ENCODE measurements around the gene INTS1. TPM values are rescaled to one million over a fixed set of nuclear protein-coding genes. Genes with fewer than 3 reads are reported as not detected.

INTS1 gene
- total and polyA plus RNA-seq, 2 experiments from 2014 or later = 35.1 to 111 TPM

DNA sequence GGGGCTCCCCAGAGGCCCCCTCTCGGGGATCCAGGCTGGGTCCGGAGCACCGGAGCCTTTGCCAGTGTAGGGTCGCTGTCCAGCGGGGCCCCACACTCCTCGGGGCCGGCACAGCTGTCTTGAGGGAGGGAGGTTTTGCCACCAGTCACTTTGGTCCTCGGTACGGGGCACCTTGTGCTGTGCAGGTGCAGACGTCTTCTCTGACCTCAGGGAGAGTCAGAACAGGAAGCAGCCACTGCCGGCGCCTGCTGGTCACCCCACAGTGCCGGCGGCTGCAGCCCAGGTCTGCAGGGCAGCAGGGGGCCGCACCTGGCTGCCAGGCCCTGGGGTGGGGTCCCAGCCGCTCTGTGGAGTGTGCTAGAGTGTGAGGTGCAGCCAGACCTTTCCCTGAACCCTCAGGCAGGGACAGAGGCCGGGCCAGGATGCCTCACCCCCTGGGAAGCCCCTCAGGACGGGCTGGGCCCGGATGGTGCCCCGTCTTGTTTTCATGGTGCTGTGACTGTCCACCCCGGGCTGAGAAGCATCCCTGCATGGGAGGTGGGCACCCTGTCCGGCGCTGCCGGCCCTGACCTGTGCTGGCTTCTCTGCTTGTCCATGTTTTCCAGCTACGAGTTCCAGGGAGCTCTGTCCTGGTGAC, 34.5 kb upstream of the INTS1 start:
- Histone ChIP-seq H3F3A (replicated peaks; ENCODE audit: low read depth) (no peaks in the 10 kb centered on the region), H3K9me2 (ENCODE audit: insufficient read depth) (no peaks in the 10 kb centered on the region), H3K4me1 (ENCODE audit: insufficient read depth) (peaks cover 5% of the 10 kb centered on the region; the same call in 1 of the 2 replicates), H4K20me1 (replicated peaks; ENCODE audit: insufficient read depth) (0 out of 2 replicates have a peak, but pooled peaks cover 3% of the 10 kb centered on the region), H3K4me3 (no peak overlapping the region), H3K36me3 (ENCODE audit: insufficient read depth) (no peaks in the 10 kb centered on the region), H3K27me3 (ENCODE audit: insufficient read depth) (no peaks in the 10 kb centered on the region), H3K27ac (ENCODE audit: low read depth) (no peak overlapping the region), H2AFZ (no peak overlapping the region), H3K4me2 (no peak overlapping the region), H3K79me2 (replicated peaks; ENCODE audit: insufficient read depth) (peaks cover 42% of the 10 kb centered on the region)
- Mint-ChIP-seq H3K27me3 (ENCODE audit: insufficient read depth, low read depth, poor library complexity) (peaks cover 9% of the 10 kb centered on the region), H3K4me3 (no peak overlapping the region), H3K27ac (no peak overlapping the region), H3K9me3 (no peaks in the 10 kb centered on the region), H3K36me3 (ENCODE audit: low read depth) (peaks cover 3% of the 10 kb centered on the region; the same call in 1 of the 3 replicates), H3K4me1 (peaks cover 17% of the 10 kb centered on the region)
- DNase-seq (ENCODE audit: low spot score) (no peak), ATAC-seq (no peak)
- TF ChIP-seq EZH2phosphoT487 (IDR thresholded peaks at IDR 0.05; ENCODE audit: unreplicated experiment) = no peak
- no peak for TF ChIP-seq CREB1 (CRISPR knock-in tag; IDR thresholded peaks at IDR 0.05; ENCODE audit: low read depth)
- no peak for TF ChIP-seq NANOG (IDR thresholded peaks at IDR 0.05; ENCODE audit: borderline replicate concordance)
- TF ChIP-seq, protein P1, sequence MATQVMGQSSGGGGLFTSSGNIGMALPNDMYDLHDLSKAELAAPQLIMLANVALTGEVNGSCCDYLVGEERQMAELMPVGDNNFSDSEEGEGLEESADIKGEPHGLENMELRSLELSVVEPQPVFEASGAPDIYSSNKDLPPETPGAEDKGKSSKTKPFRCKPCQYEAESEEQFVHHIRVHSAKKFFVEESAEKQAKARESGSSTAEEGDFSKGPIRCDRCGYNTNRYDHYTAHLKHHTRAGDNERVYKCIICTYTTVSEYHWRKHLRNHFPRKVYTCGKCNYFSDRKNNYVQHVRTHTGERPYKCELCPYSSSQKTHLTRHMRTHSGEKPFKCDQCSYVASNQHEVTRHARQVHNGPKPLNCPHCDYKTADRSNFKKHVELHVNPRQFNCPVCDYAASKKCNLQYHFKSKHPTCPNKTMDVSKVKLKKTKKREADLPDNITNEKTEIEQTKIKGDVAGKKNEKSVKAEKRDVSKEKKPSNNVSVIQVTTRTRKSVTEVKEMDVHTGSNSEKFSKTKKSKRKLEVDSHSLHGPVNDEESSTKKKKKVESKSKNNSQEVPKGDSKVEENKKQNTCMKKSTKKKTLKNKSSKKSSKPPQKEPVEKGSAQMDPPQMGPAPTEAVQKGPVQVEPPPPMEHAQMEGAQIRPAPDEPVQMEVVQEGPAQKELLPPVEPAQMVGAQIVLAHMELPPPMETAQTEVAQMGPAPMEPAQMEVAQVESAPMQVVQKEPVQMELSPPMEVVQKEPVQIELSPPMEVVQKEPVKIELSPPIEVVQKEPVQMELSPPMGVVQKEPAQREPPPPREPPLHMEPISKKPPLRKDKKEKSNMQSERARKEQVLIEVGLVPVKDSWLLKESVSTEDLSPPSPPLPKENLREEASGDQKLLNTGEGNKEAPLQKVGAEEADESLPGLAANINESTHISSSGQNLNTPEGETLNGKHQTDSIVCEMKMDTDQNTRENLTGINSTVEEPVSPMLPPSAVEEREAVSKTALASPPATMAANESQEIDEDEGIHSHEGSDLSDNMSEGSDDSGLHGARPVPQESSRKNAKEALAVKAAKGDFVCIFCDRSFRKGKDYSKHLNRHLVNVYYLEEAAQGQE (IDR thresholded peaks at IDR 0.05; ENCODE audit: unreplicated experiment) = no peak
- TF ChIP-seq, protein P2, sequence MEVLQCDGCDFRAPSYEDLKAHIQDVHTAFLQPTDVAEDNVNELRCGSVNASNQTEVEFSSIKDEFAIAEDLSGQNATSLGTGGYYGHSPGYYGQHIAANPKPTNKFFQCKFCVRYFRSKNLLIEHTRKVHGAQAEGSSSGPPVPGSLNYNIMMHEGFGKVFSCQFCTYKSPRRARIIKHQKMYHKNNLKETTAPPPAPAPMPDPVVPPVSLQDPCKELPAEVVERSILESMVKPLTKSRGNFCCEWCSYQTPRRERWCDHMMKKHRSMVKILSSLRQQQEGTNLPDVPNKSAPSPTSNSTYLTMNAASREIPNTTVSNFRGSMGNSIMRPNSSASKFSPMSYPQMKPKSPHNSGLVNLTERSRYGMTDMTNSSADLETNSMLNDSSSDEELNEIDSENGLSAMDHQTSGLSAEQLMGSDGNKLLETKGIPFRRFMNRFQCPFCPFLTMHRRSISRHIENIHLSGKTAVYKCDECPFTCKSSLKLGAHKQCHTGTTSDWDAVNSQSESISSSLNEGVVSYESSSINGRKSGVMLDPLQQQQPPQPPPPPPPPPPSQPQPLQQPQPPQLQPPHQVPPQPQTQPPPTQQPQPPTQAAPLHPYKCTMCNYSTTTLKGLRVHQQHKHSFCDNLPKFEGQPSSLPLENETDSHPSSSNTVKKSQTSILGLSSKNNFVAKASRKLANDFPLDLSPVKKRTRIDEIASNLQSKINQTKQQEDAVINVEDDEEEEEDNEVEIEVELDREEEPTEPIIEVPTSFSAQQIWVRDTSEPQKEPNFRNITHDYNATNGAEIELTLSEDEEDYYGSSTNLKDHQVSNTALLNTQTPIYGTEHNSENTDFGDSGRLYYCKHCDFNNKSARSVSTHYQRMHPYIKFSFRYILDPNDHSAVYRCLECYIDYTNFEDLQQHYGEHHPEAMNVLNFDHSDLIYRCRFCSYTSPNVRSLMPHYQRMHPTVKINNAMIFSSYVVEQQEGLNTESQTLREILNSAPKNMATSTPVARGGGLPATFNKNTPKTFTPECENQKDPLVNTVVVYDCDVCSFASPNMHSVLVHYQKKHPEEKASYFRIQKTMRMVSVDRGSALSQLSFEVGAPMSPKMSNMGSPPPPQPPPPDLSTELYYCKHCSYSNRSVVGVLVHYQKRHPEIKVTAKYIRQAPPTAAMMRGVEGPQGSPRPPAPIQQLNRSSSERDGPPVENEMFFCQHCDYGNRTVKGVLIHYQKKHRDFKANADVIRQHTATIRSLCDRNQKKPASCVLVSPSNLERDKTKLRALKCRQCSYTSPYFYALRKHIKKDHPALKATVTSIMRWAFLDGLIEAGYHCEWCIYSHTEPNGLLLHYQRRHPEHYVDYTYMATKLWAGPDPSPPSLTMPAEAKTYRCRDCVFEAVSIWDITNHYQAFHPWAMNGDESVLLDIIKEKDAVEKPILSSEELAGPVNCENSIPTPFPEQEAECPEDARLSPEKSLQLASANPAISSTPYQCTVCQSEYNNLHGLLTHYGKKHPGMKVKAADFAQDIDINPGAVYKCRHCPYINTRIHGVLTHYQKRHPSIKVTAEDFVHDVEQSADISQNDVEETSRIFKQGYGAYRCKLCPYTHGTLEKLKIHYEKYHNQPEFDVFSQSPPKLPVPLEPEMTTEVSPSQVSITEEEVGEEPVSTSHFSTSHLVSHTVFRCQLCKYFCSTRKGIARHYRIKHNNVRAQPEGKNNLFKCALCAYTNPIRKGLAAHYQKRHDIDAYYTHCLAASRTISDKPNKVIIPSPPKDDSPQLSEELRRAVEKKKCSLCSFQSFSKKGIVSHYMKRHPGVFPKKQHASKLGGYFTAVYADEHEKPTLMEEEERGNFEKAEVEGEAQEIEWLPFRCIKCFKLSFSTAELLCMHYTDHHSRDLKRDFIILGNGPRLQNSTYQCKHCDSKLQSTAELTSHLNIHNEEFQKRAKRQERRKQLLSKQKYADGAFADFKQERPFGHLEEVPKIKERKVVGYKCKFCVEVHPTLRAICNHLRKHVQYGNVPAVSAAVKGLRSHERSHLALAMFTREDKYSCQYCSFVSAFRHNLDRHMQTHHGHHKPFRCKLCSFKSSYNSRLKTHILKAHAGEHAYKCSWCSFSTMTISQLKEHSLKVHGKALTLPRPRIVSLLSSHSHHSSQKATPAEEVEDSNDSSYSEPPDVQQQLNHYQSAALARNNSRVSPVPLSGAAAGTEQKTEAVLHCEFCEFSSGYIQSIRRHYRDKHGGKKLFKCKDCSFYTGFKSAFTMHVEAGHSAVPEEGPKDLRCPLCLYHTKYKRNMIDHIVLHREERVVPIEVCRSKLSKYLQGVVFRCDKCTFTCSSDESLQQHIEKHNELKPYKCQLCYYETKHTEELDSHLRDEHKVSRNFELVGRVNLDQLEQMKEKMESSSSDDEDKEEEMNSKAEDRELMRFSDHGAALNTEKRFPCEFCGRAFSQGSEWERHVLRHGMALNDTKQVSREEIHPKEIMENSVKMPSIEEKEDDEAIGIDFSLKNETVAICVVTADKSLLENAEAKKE (CRISPR knock-in tag; IDR thresholded peaks at IDR 0.05) = no peak
- TF ChIP-seq EZH2 (IDR thresholded peaks at IDR 0.05; ENCODE audit: low read depth, unreplicated experiment) = no peak
- TF ChIP-seq, protein P3, sequence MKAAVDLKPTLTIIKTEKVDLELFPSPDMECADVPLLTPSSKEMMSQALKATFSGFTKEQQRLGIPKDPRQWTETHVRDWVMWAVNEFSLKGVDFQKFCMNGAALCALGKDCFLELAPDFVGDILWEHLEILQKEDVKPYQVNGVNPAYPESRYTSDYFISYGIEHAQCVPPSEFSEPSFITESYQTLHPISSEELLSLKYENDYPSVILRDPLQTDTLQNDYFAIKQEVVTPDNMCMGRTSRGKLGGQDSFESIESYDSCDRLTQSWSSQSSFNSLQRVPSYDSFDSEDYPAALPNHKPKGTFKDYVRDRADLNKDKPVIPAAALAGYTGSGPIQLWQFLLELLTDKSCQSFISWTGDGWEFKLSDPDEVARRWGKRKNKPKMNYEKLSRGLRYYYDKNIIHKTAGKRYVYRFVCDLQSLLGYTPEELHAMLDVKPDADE (IDR thresholded peaks at IDR 0.05) = no peak
- no peak for TF ChIP-seq STAT1 (IDR thresholded peaks at IDR 0.05; ENCODE audit: unreplicated experiment)
- TF ChIP-seq JUNB (IDR thresholded peaks at IDR 0.05; ENCODE audit: unreplicated experiment) = no peak
- TF ChIP-seq, protein P4, sequence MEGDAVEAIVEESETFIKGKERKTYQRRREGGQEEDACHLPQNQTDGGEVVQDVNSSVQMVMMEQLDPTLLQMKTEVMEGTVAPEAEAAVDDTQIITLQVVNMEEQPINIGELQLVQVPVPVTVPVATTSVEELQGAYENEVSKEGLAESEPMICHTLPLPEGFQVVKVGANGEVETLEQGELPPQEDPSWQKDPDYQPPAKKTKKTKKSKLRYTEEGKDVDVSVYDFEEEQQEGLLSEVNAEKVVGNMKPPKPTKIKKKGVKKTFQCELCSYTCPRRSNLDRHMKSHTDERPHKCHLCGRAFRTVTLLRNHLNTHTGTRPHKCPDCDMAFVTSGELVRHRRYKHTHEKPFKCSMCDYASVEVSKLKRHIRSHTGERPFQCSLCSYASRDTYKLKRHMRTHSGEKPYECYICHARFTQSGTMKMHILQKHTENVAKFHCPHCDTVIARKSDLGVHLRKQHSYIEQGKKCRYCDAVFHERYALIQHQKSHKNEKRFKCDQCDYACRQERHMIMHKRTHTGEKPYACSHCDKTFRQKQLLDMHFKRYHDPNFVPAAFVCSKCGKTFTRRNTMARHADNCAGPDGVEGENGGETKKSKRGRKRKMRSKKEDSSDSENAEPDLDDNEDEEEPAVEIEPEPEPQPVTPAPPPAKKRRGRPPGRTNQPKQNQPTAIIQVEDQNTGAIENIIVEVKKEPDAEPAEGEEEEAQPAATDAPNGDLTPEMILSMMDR (conservative IDR thresholded peaks at IDR 0.05; ENCODE audit: low read depth in 2 of 2) = no peak
- TF ChIP-seq POLR2AphosphoS5 (IDR thresholded peaks at IDR 0.05; ENCODE audit: low read depth) = no peak
- TF ChIP-seq ZNF331 (CRISPR knock-in tag; IDR thresholded peaks at IDR 0.05; ENCODE audit: low read depth) = no peak
- no peak for TF ChIP-seq ZNF114 (CRISPR knock-in tag; IDR thresholded peaks at IDR 0.05)

Measured in GM23338 (cell line).